ENCODE results near the gene SAMD7.

SAMD7 gene

GRCh38 chr3:169954142-169954756, 42.9 kb downstream of the SAMD7 start:
- no peak for TF ChIP-seq CTCF (conservative IDR thresholded peaks at IDR 0.05; ENCODE audit: control insufficient read depth, insufficient read depth, low read depth, low read length)
- H3K4me3 ChIP-seq (ENCODE audit: control insufficient read depth, low read depth, low read length) = no peak overlapping the region
- DNase-seq (ENCODE audit: low read depth) = no peak

DNA sequence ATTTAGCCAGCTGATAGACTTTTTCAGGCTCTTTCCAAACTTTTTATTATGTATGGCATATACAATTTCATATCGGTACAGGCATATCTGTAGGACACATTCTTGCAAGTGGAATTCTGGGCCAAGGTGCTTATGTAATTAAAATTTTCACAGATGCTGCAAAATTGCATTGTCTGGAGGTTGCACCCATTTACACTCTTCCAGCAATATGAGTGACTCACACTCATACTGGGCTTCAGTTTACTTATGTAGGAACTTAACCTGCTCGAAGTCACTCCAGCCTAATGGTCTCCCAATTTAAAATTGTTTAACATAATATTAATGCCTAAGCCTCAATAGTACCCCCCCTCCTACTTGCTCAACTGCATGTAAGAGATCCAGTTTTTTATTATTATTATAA, 44.0 kb downstream of the SAMD7 start:
- DNase-seq (ENCODE audit: low read depth) = no peak
- no peak for TF ChIP-seq CTCF (conservative IDR thresholded peaks at IDR 0.05; ENCODE audit: control insufficient read depth, insufficient read depth, low read depth, low read length)
- H3K4me3 ChIP-seq (ENCODE audit: control insufficient read depth, low read depth, low read length) = no peak overlapping the region

GRCh38 chr3:169964176-169964575, 52.8 kb downstream of the SAMD7 start:
- no peak for TF ChIP-seq CTCF (conservative IDR thresholded peaks at IDR 0.05; ENCODE audit: control insufficient read depth, insufficient read depth, low read depth, low read length)
- H3K4me3 ChIP-seq (ENCODE audit: control insufficient read depth, low read depth, low read length) = no peak overlapping the region
- peak; percentile 8 for DNase-seq (ENCODE audit: low read depth)

GRCh38 chr3:169965562-169966427, 54.4 kb downstream of the SAMD7 start:
- TF ChIP-seq CTCF (conservative IDR thresholded peaks at IDR 0.05; ENCODE audit: control insufficient read depth, insufficient read depth, low read depth, low read length) = no peak
- peak; percentile 8 for DNase-seq (ENCODE audit: low read depth)
- H3K4me3 ChIP-seq (ENCODE audit: control insufficient read depth, low read depth, low read length) = peak overlapping the region; percentile 92

- DNase-seq (ENCODE audit: low read depth) = peak; percentile 85
- H3K4me3 ChIP-seq (ENCODE audit: control insufficient read depth, low read depth, low read length) = peak within 1 kb of the TSS; percentile 92
- TF ChIP-seq CTCF (conservative IDR thresholded peaks at IDR 0.05; ENCODE audit: control insufficient read depth, insufficient read depth, low read depth, low read length) = peak; percentile 28
Observed at GRCh38 chr3:169966428-169966950, 55.1 kb downstream of the SAMD7 start, which contains the start of gene SEC62. Gene SEC62, plus strand, starts transcription at chr3:169966807. Its CDS starts 16 bp downstream, at chr3:169966823.

GRCh38 chr3:169966951-169967915, 55.9 kb downstream of the SAMD7 start:
- TF ChIP-seq CTCF (conservative IDR thresholded peaks at IDR 0.05; ENCODE audit: control insufficient read depth, insufficient read depth, low read depth, low read length) = no peak
- peak overlapping the region; percentile 92 for H3K4me3 ChIP-seq (ENCODE audit: control insufficient read depth, low read depth, low read length)
- DNase-seq (ENCODE audit: low read depth) = peak; percentile 67

Data from fibroblast of mammary gland (primary cell).